ENCODE measurements around the gene CXCL14.

CXCL14 gene

DNA sequence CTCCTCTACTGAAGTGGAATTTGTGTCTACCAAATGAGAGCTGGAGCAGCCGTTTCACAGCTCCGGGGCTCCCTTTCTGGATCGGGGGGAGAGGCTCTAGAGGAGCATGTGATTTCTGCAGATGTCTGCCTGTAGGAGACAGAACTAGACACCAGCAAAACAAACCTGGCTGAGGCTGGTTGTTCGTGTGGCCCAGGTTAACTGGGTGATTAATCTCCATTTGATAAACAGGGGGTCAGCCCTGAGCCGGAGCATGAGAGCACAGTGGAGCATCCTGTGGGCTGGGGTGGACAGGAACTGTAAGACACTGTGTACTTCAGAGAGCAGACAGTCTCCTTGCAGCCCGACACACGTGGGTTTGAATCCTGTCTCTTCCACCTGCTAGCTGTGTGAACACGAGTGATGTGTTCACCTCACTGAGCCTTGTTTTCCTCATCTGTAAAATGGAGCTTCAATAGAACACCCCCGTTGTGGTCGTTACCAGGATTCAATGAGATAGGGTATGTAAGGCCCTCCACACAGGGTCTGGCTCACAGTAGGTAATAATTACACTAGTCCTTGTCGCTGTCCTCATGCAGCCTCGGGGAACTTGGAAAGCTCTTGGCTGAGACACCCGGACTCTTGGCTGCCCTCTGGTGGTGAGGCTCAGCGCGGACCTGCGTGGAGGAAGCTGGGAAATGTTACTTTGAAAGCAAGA is 12.9 kb downstream of the CXCL14 start:
- DNase-seq (ENCODE audit: low read depth): no peak
- H3K4me3 ChIP-seq (ENCODE audit: low read depth, low read length): no peak overlapping the region
- TF ChIP-seq, protein P1, sequence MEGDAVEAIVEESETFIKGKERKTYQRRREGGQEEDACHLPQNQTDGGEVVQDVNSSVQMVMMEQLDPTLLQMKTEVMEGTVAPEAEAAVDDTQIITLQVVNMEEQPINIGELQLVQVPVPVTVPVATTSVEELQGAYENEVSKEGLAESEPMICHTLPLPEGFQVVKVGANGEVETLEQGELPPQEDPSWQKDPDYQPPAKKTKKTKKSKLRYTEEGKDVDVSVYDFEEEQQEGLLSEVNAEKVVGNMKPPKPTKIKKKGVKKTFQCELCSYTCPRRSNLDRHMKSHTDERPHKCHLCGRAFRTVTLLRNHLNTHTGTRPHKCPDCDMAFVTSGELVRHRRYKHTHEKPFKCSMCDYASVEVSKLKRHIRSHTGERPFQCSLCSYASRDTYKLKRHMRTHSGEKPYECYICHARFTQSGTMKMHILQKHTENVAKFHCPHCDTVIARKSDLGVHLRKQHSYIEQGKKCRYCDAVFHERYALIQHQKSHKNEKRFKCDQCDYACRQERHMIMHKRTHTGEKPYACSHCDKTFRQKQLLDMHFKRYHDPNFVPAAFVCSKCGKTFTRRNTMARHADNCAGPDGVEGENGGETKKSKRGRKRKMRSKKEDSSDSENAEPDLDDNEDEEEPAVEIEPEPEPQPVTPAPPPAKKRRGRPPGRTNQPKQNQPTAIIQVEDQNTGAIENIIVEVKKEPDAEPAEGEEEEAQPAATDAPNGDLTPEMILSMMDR (IDR thresholded peaks at IDR 0.05; ENCODE audit: control insufficient read depth, extremely low read depth, insufficient read depth): peak; percentile 93

DNA sequence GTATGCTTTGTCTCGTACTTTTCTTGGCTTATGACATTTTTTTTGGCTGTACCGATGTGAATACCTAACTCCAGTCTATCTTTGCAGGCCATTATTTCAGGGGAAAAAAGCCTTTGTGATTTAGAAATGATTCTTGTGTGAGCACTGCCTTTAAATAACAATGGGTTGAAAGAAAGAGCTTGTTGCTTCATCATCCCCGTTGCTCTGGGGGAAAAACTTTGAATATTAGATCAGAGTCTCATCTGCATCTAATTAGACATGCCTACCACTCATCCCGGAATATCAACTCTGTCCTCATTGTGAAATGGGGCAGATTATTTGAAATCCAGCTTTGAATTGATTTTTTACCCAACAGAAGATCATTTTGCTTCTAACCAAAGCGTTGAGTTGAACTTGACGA is 13.5 kb downstream of the CXCL14 start:
- H3K4me3 ChIP-seq (ENCODE audit: low read depth, low read length): no peak overlapping the region
- DNase-seq (ENCODE audit: low read depth): no peak
- TF ChIP-seq, protein P1 (IDR thresholded peaks at IDR 0.05; ENCODE audit: control insufficient read depth, extremely low read depth, insufficient read depth): no peak

DNA sequence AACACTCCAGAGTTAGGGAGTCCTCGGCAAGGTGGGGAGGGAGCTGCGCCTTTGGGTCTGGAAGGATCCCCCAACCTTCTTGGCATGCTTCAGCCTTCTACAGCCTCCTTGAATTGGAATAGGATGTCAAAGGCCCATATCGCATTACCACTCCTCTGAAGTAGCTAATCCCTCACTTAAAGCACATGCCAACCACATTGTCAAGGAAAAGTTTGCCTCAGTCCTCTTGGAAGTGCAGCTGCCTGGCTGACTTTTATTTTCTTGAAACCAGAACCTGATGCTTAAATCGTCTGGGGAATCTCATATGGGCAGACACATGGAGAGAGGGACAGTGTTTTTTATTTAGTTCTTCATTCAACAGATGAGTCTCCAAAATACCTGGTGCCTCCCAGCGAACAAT is 14.5 kb downstream of the CXCL14 start:
- no peak overlapping the region for H3K4me3 ChIP-seq (ENCODE audit: low read depth, low read length)
- TF ChIP-seq, protein P1 (IDR thresholded peaks at IDR 0.05; ENCODE audit: control insufficient read depth, extremely low read depth, insufficient read depth): no peak
- no peak for DNase-seq (ENCODE audit: low read depth)

DNA sequence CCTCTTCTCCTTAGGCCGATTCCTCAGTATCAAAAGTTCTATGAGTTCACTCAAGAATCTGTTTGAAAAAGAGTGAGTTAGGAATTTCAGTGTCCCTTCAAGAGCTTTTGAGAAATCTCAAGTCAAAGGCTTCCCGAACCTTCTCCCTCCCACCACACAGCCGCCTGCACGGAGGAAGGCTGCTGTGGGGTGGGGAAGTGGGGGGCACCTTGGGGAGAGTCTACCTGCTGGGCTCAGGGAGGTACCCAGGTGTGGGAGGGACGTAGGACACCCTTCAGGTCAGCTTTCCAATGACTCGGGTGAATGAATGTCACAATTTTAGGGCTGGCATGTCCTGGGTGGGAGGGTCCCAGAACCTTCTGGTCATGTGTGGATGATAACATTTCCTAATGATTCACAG is 17.5 kb downstream of the CXCL14 start:
- TF ChIP-seq, protein P1 (IDR thresholded peaks at IDR 0.05; ENCODE audit: control insufficient read depth, extremely low read depth, insufficient read depth): no peak
- no peak overlapping the region for H3K4me3 ChIP-seq (ENCODE audit: low read depth, low read length)
- no peak for DNase-seq (ENCODE audit: low read depth)

DNA sequence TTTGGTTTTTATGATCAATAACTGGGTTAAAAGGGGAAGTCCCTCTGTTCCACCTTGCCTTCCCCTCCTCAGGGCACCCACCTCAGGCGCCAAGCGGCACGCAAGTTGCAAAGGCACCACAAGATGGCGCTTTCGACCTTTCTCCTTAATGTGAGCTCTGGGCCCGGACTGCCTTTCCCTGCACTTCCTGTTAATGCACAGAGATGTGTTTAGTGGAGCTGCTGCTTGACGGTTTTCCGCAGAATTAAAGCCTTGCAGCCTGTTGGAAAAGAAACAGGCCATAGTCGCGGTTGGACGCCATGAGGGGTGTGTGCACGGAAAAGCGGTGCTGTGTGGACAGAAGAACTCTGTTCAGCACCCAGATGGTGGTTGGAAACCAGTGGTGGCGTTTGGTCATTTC is 17.9 kb downstream of the CXCL14 start:
- TF ChIP-seq, protein P1 (IDR thresholded peaks at IDR 0.05; ENCODE audit: control insufficient read depth, extremely low read depth, insufficient read depth): peak; percentile 96
- H3K4me3 ChIP-seq (ENCODE audit: low read depth, low read length): no peak overlapping the region
- DNase-seq (ENCODE audit: low read depth): peak; percentile 52

DNA sequence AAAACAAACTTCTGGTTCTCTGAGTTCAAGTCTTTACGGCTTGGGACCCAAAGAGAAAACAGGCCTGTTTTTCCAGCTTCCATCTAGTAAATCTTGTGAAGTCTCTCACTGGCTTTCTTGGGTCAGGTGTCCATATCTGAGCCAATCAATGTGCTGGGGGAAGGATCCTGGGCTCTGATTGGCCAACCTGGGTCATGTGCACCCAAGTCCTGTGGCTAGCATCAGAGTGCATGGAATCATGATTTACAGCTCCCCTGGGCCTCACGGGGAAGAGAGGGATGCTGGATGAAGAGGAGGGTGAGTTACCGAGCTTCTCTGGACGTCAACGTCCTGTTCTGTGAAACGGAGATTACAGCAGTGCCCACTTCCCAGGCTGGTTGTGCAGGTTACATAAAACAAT is 19.4 kb downstream of the CXCL14 start:
- DNase-seq (ENCODE audit: low read depth): no peak
- TF ChIP-seq, protein P1 (IDR thresholded peaks at IDR 0.05; ENCODE audit: control insufficient read depth, extremely low read depth, insufficient read depth): no peak

More for the DNA sequence above, 19.4 kb downstream of the CXCL14 start:
- no peak overlapping the region for H3K4me3 ChIP-seq (ENCODE audit: low read depth, low read length)

Measured in LNCaP clone FGC (cell line).